HepG2 (cell line): Measurements from ENCODE around the gene SOX21. TPM values are rescaled to one million over a fixed set of nuclear protein-coding genes. Genes with fewer than 3 reads are reported as not detected.

Experiments used
- MTA1 ChIP-seq: sonication (generic); formaldehyde crosslinking; IDR thresholded peaks from 2 replicates; pipeline ENCODE4 v1.4.0; 2020; ENCODE audit warnings: missing genetic modification reagents, mild to moderate bottlenecking, borderline replicate concordance
- RBAK ChIP-seq: sonication (generic); formaldehyde crosslinking; IDR thresholded peaks from 2 replicates; pipeline ENCODE4 v1.5.1; 2020; ENCODE audit warnings: mild to moderate bottlenecking, missing genetic modification reagents
- REXO4 ChIP-seq: sonication (generic); formaldehyde crosslinking; IDR thresholded peaks from 2 replicates; pipeline ENCODE4 v1.8.0; 2022; ENCODE audit warnings: missing genetic modification reagents, mild to moderate bottlenecking, borderline replicate concordance
- ZFYVE20 ChIP-seq: sonication (generic); formaldehyde crosslinking; IDR thresholded peaks from 2 replicates; pipeline ENCODE4 v1.8.0; 2023; ENCODE audit warnings: low read depth, mild to moderate bottlenecking, moderate library complexity, missing genetic modification reagents, borderline replicate concordance
- ZNF17 ChIP-seq: sonication (generic); formaldehyde crosslinking; IDR thresholded peaks from 2 replicates; pipeline ENCODE4 v1.5.0; 2020; ENCODE audit warnings: mild to moderate bottlenecking, missing genetic modification reagents
- ZNF550 ChIP-seq: sonication (generic); formaldehyde crosslinking; IDR thresholded peaks from 2 replicates; pipeline ENCODE4 v1.4.0; 2020; ENCODE audit warnings: mild to moderate bottlenecking, missing genetic modification reagents, borderline replicate concordance
- ZNF749 ChIP-seq: sonication (generic); formaldehyde crosslinking; IDR thresholded peaks from 2 replicates; pipeline ENCODE4 v1.8.0; 2022; ENCODE audit warnings: mild to moderate bottlenecking, missing genetic modification reagents, moderate library complexity, borderline replicate concordance
- polyA plus RNA-seq, 8 experiments: library from polyadenylated mRNA; depleted of rRNA in 3 of 8; stranded (reverse) in 7 of 8; unstranded in 1 of 8; fragments of >200 nt; fragmentation: Illumina TruSeq in 4 of 8; extraction: Trizol in 4 of 8; gene quantifications; 2 replicates each; pipeline versions ENCODE4 v1.2.1 to v1.2.3, GENCODE V29; 2011 to 2016; ENCODE audit warnings: low read depth in 4 of 8, missing spikeins in 1 of 8, mixed read lengths in 1 of 8; ENCODE audit not compliant: insufficient read depth in 1 of 8
- total RNA-seq, 5 experiments: library from RNA; depleted of rRNA; stranded (reverse); fragments of >200 nt; fragmentation: Illumina TruSeq; extraction: Trizol; gene quantifications; 2 replicates each; pipeline ENCODE4 v1.2.3, GENCODE V29; 2016; ENCODE audit warnings: low read depth in 1 of 5
- TF ChIP-seq, protein P1 (sequence below): sonication (generic); formaldehyde crosslinking; IDR thresholded peaks from 2 replicates; pipeline ENCODE4 v1.4.0; 2020; ENCODE audit warnings: missing genetic modification reagents
- TF ChIP-seq, protein P2 (sequence below): IDR thresholded peaks from 2 replicates; pipeline ENCODE4 v1.4.0; 2020; ENCODE audit warnings: mild to moderate bottlenecking, missing genetic modification reagents

The SOX21 gene
- total and polyA plus RNA-seq, 2 of the 13 experiments (the other 11 are each of a cell fraction or from before 2014, with no cell fraction given) = not detected

DNA sequence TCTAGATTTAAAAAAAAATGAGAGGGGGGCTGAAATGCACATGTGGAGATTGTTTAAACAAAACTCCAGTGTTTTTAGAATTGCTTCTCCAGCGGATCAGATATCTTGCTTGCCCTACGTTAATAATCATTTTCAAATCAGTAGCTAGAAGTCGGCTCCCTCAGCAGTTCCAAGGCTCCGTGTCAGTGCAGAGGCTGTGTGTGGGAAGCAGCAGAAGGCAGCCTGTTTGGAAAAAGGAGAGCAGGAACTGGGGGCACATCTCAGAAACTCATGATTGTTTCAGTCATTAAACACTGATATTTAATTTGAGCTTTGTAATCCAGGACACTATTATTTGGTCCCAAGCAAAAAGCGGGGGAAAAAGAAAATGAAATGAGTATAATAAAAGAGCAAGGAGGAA is 50.9 kb downstream of the SOX21 start (continued):
- TF ChIP-seq, protein P1, sequence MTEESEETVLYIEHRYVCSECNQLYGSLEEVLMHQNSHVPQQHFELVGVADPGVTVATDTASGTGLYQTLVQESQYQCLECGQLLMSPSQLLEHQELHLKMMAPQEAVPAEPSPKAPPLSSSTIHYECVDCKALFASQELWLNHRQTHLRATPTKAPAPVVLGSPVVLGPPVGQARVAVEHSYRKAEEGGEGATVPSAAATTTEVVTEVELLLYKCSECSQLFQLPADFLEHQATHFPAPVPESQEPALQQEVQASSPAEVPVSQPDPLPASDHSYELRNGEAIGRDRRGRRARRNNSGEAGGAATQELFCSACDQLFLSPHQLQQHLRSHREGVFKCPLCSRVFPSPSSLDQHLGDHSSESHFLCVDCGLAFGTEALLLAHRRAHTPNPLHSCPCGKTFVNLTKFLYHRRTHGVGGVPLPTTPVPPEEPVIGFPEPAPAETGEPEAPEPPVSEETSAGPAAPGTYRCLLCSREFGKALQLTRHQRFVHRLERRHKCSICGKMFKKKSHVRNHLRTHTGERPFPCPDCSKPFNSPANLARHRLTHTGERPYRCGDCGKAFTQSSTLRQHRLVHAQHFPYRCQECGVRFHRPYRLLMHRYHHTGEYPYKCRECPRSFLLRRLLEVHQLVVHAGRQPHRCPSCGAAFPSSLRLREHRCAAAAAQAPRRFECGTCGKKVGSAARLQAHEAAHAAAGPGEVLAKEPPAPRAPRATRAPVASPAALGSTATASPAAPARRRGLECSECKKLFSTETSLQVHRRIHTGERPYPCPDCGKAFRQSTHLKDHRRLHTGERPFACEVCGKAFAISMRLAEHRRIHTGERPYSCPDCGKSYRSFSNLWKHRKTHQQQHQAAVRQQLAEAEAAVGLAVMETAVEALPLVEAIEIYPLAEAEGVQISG (CRISPR knock-in tag) = no peak
- TF ChIP-seq ZFYVE20 (CRISPR knock-in tag) = no peak
- no peak for TF ChIP-seq MTA1 (CRISPR knock-in tag)
- TF ChIP-seq, protein P2, sequence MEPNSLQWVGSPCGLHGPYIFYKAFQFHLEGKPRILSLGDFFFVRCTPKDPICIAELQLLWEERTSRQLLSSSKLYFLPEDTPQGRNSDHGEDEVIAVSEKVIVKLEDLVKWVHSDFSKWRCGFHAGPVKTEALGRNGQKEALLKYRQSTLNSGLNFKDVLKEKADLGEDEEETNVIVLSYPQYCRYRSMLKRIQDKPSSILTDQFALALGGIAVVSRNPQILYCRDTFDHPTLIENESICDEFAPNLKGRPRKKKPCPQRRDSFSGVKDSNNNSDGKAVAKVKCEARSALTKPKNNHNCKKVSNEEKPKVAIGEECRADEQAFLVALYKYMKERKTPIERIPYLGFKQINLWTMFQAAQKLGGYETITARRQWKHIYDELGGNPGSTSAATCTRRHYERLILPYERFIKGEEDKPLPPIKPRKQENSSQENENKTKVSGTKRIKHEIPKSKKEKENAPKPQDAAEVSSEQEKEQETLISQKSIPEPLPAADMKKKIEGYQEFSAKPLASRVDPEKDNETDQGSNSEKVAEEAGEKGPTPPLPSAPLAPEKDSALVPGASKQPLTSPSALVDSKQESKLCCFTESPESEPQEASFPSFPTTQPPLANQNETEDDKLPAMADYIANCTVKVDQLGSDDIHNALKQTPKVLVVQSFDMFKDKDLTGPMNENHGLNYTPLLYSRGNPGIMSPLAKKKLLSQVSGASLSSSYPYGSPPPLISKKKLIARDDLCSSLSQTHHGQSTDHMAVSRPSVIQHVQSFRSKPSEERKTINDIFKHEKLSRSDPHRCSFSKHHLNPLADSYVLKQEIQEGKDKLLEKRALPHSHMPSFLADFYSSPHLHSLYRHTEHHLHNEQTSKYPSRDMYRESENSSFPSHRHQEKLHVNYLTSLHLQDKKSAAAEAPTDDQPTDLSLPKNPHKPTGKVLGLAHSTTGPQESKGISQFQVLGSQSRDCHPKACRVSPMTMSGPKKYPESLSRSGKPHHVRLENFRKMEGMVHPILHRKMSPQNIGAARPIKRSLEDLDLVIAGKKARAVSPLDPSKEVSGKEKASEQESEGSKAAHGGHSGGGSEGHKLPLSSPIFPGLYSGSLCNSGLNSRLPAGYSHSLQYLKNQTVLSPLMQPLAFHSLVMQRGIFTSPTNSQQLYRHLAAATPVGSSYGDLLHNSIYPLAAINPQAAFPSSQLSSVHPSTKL (CRISPR knock-in tag) = no peak
- TF ChIP-seq ZNF17 (CRISPR knock-in tag) = no peak
- no peak for TF ChIP-seq ZNF749 (CRISPR knock-in tag)
- TF ChIP-seq ZNF550 (CRISPR knock-in tag) = no peak
- no peak for TF ChIP-seq RBAK (CRISPR knock-in tag)
- TF ChIP-seq REXO4 (CRISPR knock-in tag) = no peak
